Aorta (tissue), 5 donors: Measurements from ENCODE around the gene CPN2. TPM values are rescaled to one million over a fixed set of nuclear protein-coding genes. Genes with fewer than 3 reads are reported as not detected.

ENCODE experiments used
- ATAC-seq: fragments of 200-7000 bp; cut with Tn5 transposase; one replicate; pipeline ENCODE4 v1.9.1; 2022; ENCODE audit warnings: moderate library complexity; ENCODE audit not compliant: low FRiP score
- DNase-seq, 2 donors: peaks; one replicate each; pipeline ENCODE4 v3.0.0-alpha.2; 2020
- H3K27ac ChIP-seq, 2 donors: one replicate each; pipeline ENCODE4 v1.5.1; 2013; ENCODE audit warnings: low read length in 2 of 2, mild to moderate bottlenecking in 2 of 2, moderate library complexity in 2 of 2, control low read depth in 1 of 2, inconsistent platforms in 1 of 2, low read depth in 1 of 2
- H3K27me3 ChIP-seq, 2 donors: one replicate each; pipeline ENCODE4 v1.6.1; 2013; ENCODE audit warnings: control low read depth in 1 of 2, low read length in 1 of 2, mild to moderate bottlenecking in 1 of 2, moderate library complexity in 1 of 2; ENCODE audit not compliant: insufficient read depth in 2 of 2, control insufficient read depth in 1 of 2
- H3K36me3 ChIP-seq, 2 donors: one replicate each; pipeline ENCODE4 v1.6.1; 2013; ENCODE audit warnings: control low read depth in 1 of 2, low read length in 1 of 2, mild to moderate bottlenecking in 1 of 2; ENCODE audit not compliant: insufficient read depth in 2 of 2, control insufficient read depth in 1 of 2
- H3K4me1 ChIP-seq, 2 donors: one replicate each; pipeline ENCODE4 v1.6.1; 2013; ENCODE audit warnings: low read length in 2 of 2, control low read depth in 1 of 2, mild to moderate bottlenecking in 1 of 2, moderate library complexity in 1 of 2; ENCODE audit not compliant: insufficient read depth in 2 of 2, control insufficient read depth in 1 of 2
- H3K4me3 ChIP-seq, 2 donors: one replicate each; pipeline ENCODE4 v1.5.1; 2013; ENCODE audit warnings: low read length in 2 of 2, control low read depth in 1 of 2, mild to moderate bottlenecking in 1 of 2
- H3K9me3 ChIP-seq: one replicate; pipeline ENCODE4 v1.6.1; 2013; ENCODE audit warnings: mild to moderate bottlenecking, low read length; ENCODE audit not compliant: control insufficient read depth
- WGBS, 2 donors: extraction: QIAGEN DNeasy Blood & Tissue Kit; methylation state at CpG; one replicate each; pipeline ENCODE4 v1.1.7; 2013; 5-methylcytosine and 5-hydroxymethylcytosine counted together
- intact Hi-C, 2 donors: fragments of 100-400 bp; cut with DNase I; formaldehyde crosslinking; loops; one replicate each; pipeline versions ENCODE4 v1.14.2 to v1.15.0; 2022
- polyA plus RNA-seq, 2 donors: library from polyadenylated mRNA; stranded (reverse); fragments of 200-250 nt; gene quantifications; one replicate each; pipeline ENCODE4 v1.2.3, GENCODE V29; 2013
- total RNA-seq, 2 donors: library from RNA; stranded (reverse); fragmentation: NEBNext Ultra II Directional; extraction: Animal tissue kit (Norgen Biotek cat#: 25700); gene quantifications; one replicate each; pipeline ENCODE4 v1.2.1, GENCODE V29; 2021
- donor health status: healthy with polysubstance abuse.
- donor health status: Bipolar disorder and iron deficiency.
- donor health status: DM: no; HTN: no; CAD: no.
- donor health status: DM: no; HTN: no; CAD: no.
- donor health status: DM: yes; HTN: yes; CAD: no.

CPN2 gene
- total and polyA plus RNA-seq, 4 donors: not detected

- H3K4me1 ChIP-seq: no peaks in the 10 kb centered on the region
- ATAC-seq (no peak), DNase-seq (no peak)
- intact Hi-C loops: loop anchor here in 1 of 2 donors (10.0 kb wide), 1 partner anchor 556 kb away; no protein-coding TSS in a partner anchor
- H3K9me3 ChIP-seq: no peaks in the 10 kb centered on the region
- no peak overlapping the region for H3K4me3 ChIP-seq
- 93 to 94% methylated on average over 24 of the region's 24 CpGs for WGBS, 2 donors
- H3K27ac ChIP-seq: no peak overlapping the region
- no peaks in the 10 kb centered on the region for H3K27me3 ChIP-seq
- no peaks in the 10 kb centered on the region for H3K36me3 ChIP-seq
Observed at GRCh38 chr3:194340757-194341400, 10.2 kb downstream of the CPN2 start.

GRCh38 chr3:194339840-194340239, 11.3 kb downstream of the CPN2 start:
- DNase-seq (no peak), ATAC-seq (no peak)
- WGBS, 2 donors: 64 to 77% methylated on average over 5 of the region's 5 CpGs
- no peaks in the 10 kb centered on the region for H3K36me3 ChIP-seq
- no peaks in the 10 kb centered on the region for H3K4me1 ChIP-seq
- H3K27me3 ChIP-seq: no peaks in the 10 kb centered on the region
- no peaks in the 10 kb centered on the region for H3K9me3 ChIP-seq
- intact Hi-C loops: loop anchor here in 1 of 2 donors (10.0 kb wide), 1 partner anchor 555 kb away; no protein-coding TSS in a partner anchor
- H3K27ac ChIP-seq: no peak overlapping the region
- no peak overlapping the region for H3K4me3 ChIP-seq

GRCh38 chr3:194339356-194339755, 11.8 kb downstream of the CPN2 start:
- DNase-seq: no peak
- ATAC-seq: no peak
- intact Hi-C loops: no loop called here
- Histone ChIP-seq H3K9me3 (no peaks in the 10 kb centered on the region), H3K27ac (no peak overlapping the region), H3K4me3 (no peak overlapping the region), H3K4me1 (no peaks in the 10 kb centered on the region), H3K36me3 (no peaks in the 10 kb centered on the region), H3K27me3 (no peaks in the 10 kb centered on the region)
- 84 to 88% methylated on average over 9 of the region's 9 CpGs for WGBS, 2 donors

GRCh38 chr3:194337965-194338753, 13.0 kb downstream of the CPN2 start:
- 88 to 92% methylated on average over 13 of the region's 13 CpGs for WGBS, 2 donors
- ATAC-seq (no peak), DNase-seq (no peak)
- H3K27ac ChIP-seq: no peak overlapping the region
- H3K9me3 ChIP-seq: no peaks in the 10 kb centered on the region
- H3K4me1 ChIP-seq: no peaks in the 10 kb centered on the region
- H3K27me3 ChIP-seq: no peaks in the 10 kb centered on the region
- intact Hi-C loops: no loop called here
- no peaks in the 10 kb centered on the region for H3K36me3 ChIP-seq
- no peak overlapping the region for H3K4me3 ChIP-seq

GRCh38 chr3:194336601-194337355, 14.3 kb downstream of the CPN2 start:
- DNase-seq: no peak
- no peak overlapping the region for H3K4me3 ChIP-seq
- no peaks in the 10 kb centered on the region for H3K9me3 ChIP-seq
- WGBS, 2 donors: 89 to 90% methylated on average over 17 of the region's 17 CpGs
- no peaks in the 10 kb centered on the region for H3K36me3 ChIP-seq
- H3K4me1 ChIP-seq: no peaks in the 10 kb centered on the region
- no peak for ATAC-seq
- intact Hi-C loops: no loop called here
- no peak overlapping the region for H3K27ac ChIP-seq
- H3K27me3 ChIP-seq: no peaks in the 10 kb centered on the region

- intact Hi-C loops: loop anchor here in 1 of 2 donors (2.0 kb wide), 1 partner anchor 71 kb away; no protein-coding TSS in a partner anchor
- no peaks in the 10 kb centered on the region for H3K36me3 ChIP-seq
- 31% methylated on average over 15 of the region's 15 CpGs for WGBS, 2 donors
- DNase-seq (no peak), ATAC-seq (no peak)
- H3K27me3 ChIP-seq: no peaks in the 10 kb centered on the region
- no peaks in the 10 kb centered on the region for H3K4me1 ChIP-seq
- H3K27ac ChIP-seq: no peak overlapping the region
- no peaks in the 10 kb centered on the region for H3K9me3 ChIP-seq
- no peak overlapping the region for H3K4me3 ChIP-seq
Observed at GRCh38 chr3:194333981-194334320, 17.2 kb downstream of the CPN2 start.

- Histone ChIP-seq H3K4me3 (no peak overlapping the region), H3K36me3 (no peaks in the 10 kb centered on the region), H3K4me1 (no peaks in the 10 kb centered on the region), H3K27me3 (no peaks in the 10 kb centered on the region), H3K9me3 (no peaks in the 10 kb centered on the region), H3K27ac (no peak overlapping the region)
- ATAC-seq: peak; percentile 95
- intact Hi-C loops: loop anchor here in 1 of 2 donors (2.0 kb wide), 1 partner anchor 71 kb away; no protein-coding TSS in a partner anchor
- DNase-seq: peak; percentile 91 to 97
- 3% methylated on average over 61 to 69 of the region's 69 CpGs for WGBS, 2 donors
Observed at GRCh38 chr3:194333212-194333980, 17.7 kb downstream of the CPN2 start.

GRCh38 chr3:194332858-194333211, 18.3 kb downstream of the CPN2 start:
- no peaks in the 10 kb centered on the region for H3K27me3 ChIP-seq
- no peak overlapping the region for H3K27ac ChIP-seq
- no peaks in the 10 kb centered on the region for H3K4me1 ChIP-seq
- intact Hi-C loops: loop anchor here in 1 of 2 donors (2.0 kb wide), 1 partner anchor 72 kb away; no protein-coding TSS in a partner anchor
- WGBS, 2 donors: 94% methylated on average over 7 of the region's 7 CpGs
- DNase-seq: no peak
- H3K36me3 ChIP-seq: no peaks in the 10 kb centered on the region
- no peak for ATAC-seq
- H3K9me3 ChIP-seq: no peaks in the 10 kb centered on the region
- H3K4me3 ChIP-seq: no peak overlapping the region
